Sigmoid colon (tissue), 7 donors: Measurements from ENCODE around the gene FGD5. TPM values are rescaled to one million over a fixed set of nuclear protein-coding genes. Genes with fewer than 3 reads are reported as not detected.

Experiments
- DNase-seq: peaks from one replicate; pipeline ENCODE4 v3.0.0-alpha.2; 2019
- H3K27ac ChIP-seq, 4 donors: fragments of 200-600 bp; sonication (generic); one replicate each; pipeline ENCODE4 v1.5.1; 2016 to 2019; ENCODE audit warnings: mild to moderate bottlenecking in 1 of 4
- H3K27me3 ChIP-seq, 3 donors: fragments of 200-600 bp; sonication (generic); one replicate each; pipeline ENCODE4 v1.5.1; 2019; ENCODE audit warnings: mild to moderate bottlenecking in 1 of 3
- H3K36me3 ChIP-seq, 4 donors: fragments of 200-600 bp; sonication (generic); one replicate each; pipeline ENCODE4 v1.5.1; 2016 to 2019
- H3K4me1 ChIP-seq, 4 donors: fragments of 200-600 bp; sonication (generic); one replicate each; pipeline ENCODE4 v1.5.1; 2017 to 2019
- H3K4me3 ChIP-seq, 4 donors: fragments of 200-600 bp; sonication (generic); one replicate each; pipeline ENCODE4 v1.5.1; 2017 to 2019; ENCODE audit warnings: mild to moderate bottlenecking in 2 of 4, moderate library complexity in 1 of 4
- H3K9me3 ChIP-seq, 4 donors: fragments of 200-600 bp in 3 of 4; sonication (generic) in 3 of 4; one replicate each; pipeline versions ENCODE4 v1.5.1 to v1.6.1; 2013 to 2019
- CTCF ChIP-seq, 4 experiments: fragments of 450-650 bp in 3 of 4; fragments of 200-600 bp in 1 of 4; IDR thresholded peaks; one replicate each; pipeline ENCODE4 v1.5.1; 2016 to 2019; ENCODE audit warnings: antibody characterized with exemption in 4 of 4, mild to moderate bottlenecking in 3 of 4, moderate library complexity in 2 of 4
- EP300 ChIP-seq, 4 donors: sonication (generic); formaldehyde crosslinking; IDR thresholded peaks; one replicate each; pipeline ENCODE4 v1.6.1; 2017; ENCODE audit warnings: antibody characterized with exemption in 4 of 4
- POLR2A ChIP-seq, 2 donors: fragments of 450-650 bp; IDR thresholded peaks; one replicate each; pipeline ENCODE4 v1.6.1; 2016; ENCODE audit warnings: antibody characterized with exemption in 2 of 2, mild to moderate bottlenecking in 2 of 2, moderate library complexity in 2 of 2
- POLR2AphosphoS5 ChIP-seq, 4 donors: sonication (generic); formaldehyde crosslinking; IDR thresholded peaks; one replicate each; pipeline ENCODE4 v1.6.1; 2017; ENCODE audit warnings: antibody characterized with exemption in 4 of 4
- WGBS, 2 donors: extraction: QIAGEN DNeasy Blood & Tissue Kit; methylation state at CpG; one replicate each; pipeline ENCODE4 v1.1.7; 2013; 5-methylcytosine and 5-hydroxymethylcytosine counted together
- intact Hi-C: fragments of 100-400 bp; cut with DNase I; formaldehyde crosslinking; loops from one replicate; pipeline ENCODE4 v1.15.1; 2023
- polyA plus RNA-seq, 3 donors: library from polyadenylated mRNA; stranded (reverse); fragments of 200-250 nt; gene quantifications; one replicate each; pipeline ENCODE4 v1.2.3, GENCODE V29; 2013
- total RNA-seq, 4 donors: library from RNA; depleted of rRNA; stranded (reverse); fragments of >200 nt; gene quantifications; one replicate each; pipeline ENCODE4 v1.1.0, GENCODE V29; 2016
- donor health status: healthy with polysubstance abuse.
- donor health status: Bipolar disorder and iron deficiency.
- donor health status: healthy.

FGD5 gene
- total and polyA plus RNA-seq, 7 donors, result 2.1 to 18.6 (median 6.4) TPM

- H3K27ac ChIP-seq, result no peak overlapping the region
- TF ChIP-seq POLR2AphosphoS5 (IDR thresholded peaks at IDR 0.05) (peak in 1 of 4 donors; percentile 40), POLR2A (IDR thresholded peaks at IDR 0.05) (no peak), CTCF (IDR thresholded peaks at IDR 0.05) (no peak), EP300 (IDR thresholded peaks at IDR 0.05) (no peak)
- intact Hi-C loops, result no loop called here
- H3K4me3 ChIP-seq, result no peak overlapping the region
- H3K9me3 ChIP-seq, result no peaks in the 10 kb centered on the region
- H3K4me1 ChIP-seq, result peaks cover 0 to 13% (median 6%) of the 10 kb centered on the region in 4 donors
- H3K36me3 ChIP-seq, result no peaks in the 10 kb centered on the region
- DNase-seq, result no peak
- no peaks in the 10 kb centered on the region for H3K27me3 ChIP-seq
- WGBS, 2 donors, result 60 to 77% methylated on average over 7 of the region's 7 CpGs
These were observed 70.4 kb downstream of the FGD5 start for GRCh38 chr3:14889205-14889604.

GRCh38 chr3:14889943-14890342, 71.2 kb downstream of the FGD5 start:
- Histone ChIP-seq H3K4me1 (peaks cover 0 to 13% (median 6%) of the 10 kb centered on the region in 4 donors), H3K36me3 (no peaks in the 10 kb centered on the region), H3K4me3 (no peak overlapping the region), H3K9me3 (no peaks in the 10 kb centered on the region), H3K27ac (no peak overlapping the region), H3K27me3 (no peaks in the 10 kb centered on the region)
- TF ChIP-seq EP300 (IDR thresholded peaks at IDR 0.05), result no peak
- TF ChIP-seq CTCF (IDR thresholded peaks at IDR 0.05), result no peak
- no peak for TF ChIP-seq POLR2AphosphoS5 (IDR thresholded peaks at IDR 0.05)
- no peak for TF ChIP-seq POLR2A (IDR thresholded peaks at IDR 0.05)
- 78 to 91% methylated on average over 8 of the region's 8 CpGs for WGBS, 2 donors
- intact Hi-C loops, result no loop called here
- DNase-seq, result no peak

GRCh38 chr3:14890476-14890875, 71.7 kb downstream of the FGD5 start:
- Histone ChIP-seq H3K4me1 (peaks cover 0 to 13% (median 6%) of the 10 kb centered on the region in 4 donors), H3K36me3 (no peaks in the 10 kb centered on the region), H3K4me3 (no peak overlapping the region), H3K9me3 (no peaks in the 10 kb centered on the region), H3K27ac (no peak overlapping the region), H3K27me3 (no peaks in the 10 kb centered on the region)
- WGBS, 2 donors, result 70 to 74% methylated on average over 5 of the region's 5 CpGs
- intact Hi-C loops, result no loop called here
- DNase-seq, result no peak
- TF ChIP-seq POLR2A (IDR thresholded peaks at IDR 0.05) (no peak), CTCF (IDR thresholded peaks at IDR 0.05) (no peak), EP300 (IDR thresholded peaks at IDR 0.05) (no peak), POLR2AphosphoS5 (IDR thresholded peaks at IDR 0.05) (no peak)

GRCh38 chr3:14891135-14892132, 72.7 kb downstream of the FGD5 start:
- no peak for TF ChIP-seq CTCF (IDR thresholded peaks at IDR 0.05)
- TF ChIP-seq EP300 (IDR thresholded peaks at IDR 0.05), result no peak
- no peak for TF ChIP-seq POLR2A (IDR thresholded peaks at IDR 0.05)
- no peak for TF ChIP-seq POLR2AphosphoS5 (IDR thresholded peaks at IDR 0.05)
- Histone ChIP-seq H3K9me3 (no peaks in the 10 kb centered on the region), H3K4me3 (no peak overlapping the region), H3K4me1 (peaks cover 0 to 13% (median 6%) of the 10 kb centered on the region in 4 donors), H3K36me3 (no peaks in the 10 kb centered on the region), H3K27ac (no peak overlapping the region), H3K27me3 (no peaks in the 10 kb centered on the region)
- peak; percentile 46 for DNase-seq
- intact Hi-C loops, result no loop called here
- WGBS, 2 donors, result 74 to 77% methylated on average over 12 of the region's 12 CpGs
